HL-60 (cell line): ENCODE results near the gene PDE8A.

Source experiments
- POLR2AphosphoS5 ChIP-seq: IDR thresholded peaks from 2 replicates; pipeline ENCODE4 v1.6.1; 2012; ENCODE audit warnings: low read depth
- SPI1 ChIP-seq: IDR thresholded peaks from 2 replicates; pipeline ENCODE4 v1.6.1; 2012; ENCODE audit warnings: low read depth, mild to moderate bottlenecking, borderline replicate concordance
- TF ChIP-seq, protein P1 (sequence below): IDR thresholded peaks from one replicate; pipeline ENCODE4 v1.5.1; 2011; ENCODE audit warnings: low read length, control low read depth, inconsistent platforms; ENCODE audit not compliant: insufficient read depth
- TF ChIP-seq, protein P2 (sequence below): IDR thresholded peaks from 2 replicates; pipeline ENCODE4 v1.6.1; 2012; ENCODE audit warnings: low read depth; ENCODE audit not compliant: insufficient replicate concordance

DNA sequence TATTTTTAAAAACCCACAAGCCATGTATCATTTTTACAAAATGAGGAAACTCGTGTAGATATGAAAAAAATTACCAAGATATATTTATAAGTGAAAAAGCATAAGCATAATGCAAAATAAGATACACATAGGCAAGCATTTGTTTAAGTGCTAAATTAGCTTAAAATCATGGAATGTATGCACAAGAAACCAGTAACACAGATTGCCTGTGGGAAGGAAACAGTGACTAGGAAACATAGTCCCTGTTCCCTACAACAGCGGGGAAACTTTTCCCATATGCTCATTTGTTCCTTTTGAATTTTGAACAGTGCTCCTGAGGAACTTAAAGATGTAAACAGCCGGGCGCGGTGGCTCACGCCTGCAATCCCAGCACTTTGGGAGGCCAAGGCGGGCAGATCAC is 169.5 kb downstream of the PDE8A start:
- TF ChIP-seq, protein P1, sequence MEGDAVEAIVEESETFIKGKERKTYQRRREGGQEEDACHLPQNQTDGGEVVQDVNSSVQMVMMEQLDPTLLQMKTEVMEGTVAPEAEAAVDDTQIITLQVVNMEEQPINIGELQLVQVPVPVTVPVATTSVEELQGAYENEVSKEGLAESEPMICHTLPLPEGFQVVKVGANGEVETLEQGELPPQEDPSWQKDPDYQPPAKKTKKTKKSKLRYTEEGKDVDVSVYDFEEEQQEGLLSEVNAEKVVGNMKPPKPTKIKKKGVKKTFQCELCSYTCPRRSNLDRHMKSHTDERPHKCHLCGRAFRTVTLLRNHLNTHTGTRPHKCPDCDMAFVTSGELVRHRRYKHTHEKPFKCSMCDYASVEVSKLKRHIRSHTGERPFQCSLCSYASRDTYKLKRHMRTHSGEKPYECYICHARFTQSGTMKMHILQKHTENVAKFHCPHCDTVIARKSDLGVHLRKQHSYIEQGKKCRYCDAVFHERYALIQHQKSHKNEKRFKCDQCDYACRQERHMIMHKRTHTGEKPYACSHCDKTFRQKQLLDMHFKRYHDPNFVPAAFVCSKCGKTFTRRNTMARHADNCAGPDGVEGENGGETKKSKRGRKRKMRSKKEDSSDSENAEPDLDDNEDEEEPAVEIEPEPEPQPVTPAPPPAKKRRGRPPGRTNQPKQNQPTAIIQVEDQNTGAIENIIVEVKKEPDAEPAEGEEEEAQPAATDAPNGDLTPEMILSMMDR, result no peak
- no peak for TF ChIP-seq SPI1
- TF ChIP-seq, protein P2, sequence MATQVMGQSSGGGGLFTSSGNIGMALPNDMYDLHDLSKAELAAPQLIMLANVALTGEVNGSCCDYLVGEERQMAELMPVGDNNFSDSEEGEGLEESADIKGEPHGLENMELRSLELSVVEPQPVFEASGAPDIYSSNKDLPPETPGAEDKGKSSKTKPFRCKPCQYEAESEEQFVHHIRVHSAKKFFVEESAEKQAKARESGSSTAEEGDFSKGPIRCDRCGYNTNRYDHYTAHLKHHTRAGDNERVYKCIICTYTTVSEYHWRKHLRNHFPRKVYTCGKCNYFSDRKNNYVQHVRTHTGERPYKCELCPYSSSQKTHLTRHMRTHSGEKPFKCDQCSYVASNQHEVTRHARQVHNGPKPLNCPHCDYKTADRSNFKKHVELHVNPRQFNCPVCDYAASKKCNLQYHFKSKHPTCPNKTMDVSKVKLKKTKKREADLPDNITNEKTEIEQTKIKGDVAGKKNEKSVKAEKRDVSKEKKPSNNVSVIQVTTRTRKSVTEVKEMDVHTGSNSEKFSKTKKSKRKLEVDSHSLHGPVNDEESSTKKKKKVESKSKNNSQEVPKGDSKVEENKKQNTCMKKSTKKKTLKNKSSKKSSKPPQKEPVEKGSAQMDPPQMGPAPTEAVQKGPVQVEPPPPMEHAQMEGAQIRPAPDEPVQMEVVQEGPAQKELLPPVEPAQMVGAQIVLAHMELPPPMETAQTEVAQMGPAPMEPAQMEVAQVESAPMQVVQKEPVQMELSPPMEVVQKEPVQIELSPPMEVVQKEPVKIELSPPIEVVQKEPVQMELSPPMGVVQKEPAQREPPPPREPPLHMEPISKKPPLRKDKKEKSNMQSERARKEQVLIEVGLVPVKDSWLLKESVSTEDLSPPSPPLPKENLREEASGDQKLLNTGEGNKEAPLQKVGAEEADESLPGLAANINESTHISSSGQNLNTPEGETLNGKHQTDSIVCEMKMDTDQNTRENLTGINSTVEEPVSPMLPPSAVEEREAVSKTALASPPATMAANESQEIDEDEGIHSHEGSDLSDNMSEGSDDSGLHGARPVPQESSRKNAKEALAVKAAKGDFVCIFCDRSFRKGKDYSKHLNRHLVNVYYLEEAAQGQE, result no peak
- no peak for TF ChIP-seq POLR2AphosphoS5
